Activated CD4-positive, alpha-beta memory T cell treated with anti-CD3 and anti-CD28 coated beads for 36 hours (primary cell): Measurements from ENCODE around the gene FBXL17. TPM values are rescaled to one million over a fixed set of nuclear protein-coding genes. Genes with fewer than 3 reads are reported as not detected.
"Not testable (repeated sequence)": the region's sequence is repeated elsewhere in the genome, so short reads cannot be mapped to it uniquely, and the experiment has no call there.

Experiments
- CTCF ChIA-PET: fragments of 350-600 bp; sonication (Branson Sonifier 250); formaldehyde crosslinking; loops from one replicate; lab custom pipeline; 2021; ENCODE audit warnings: antibody characterized with exemption, inconsistent platforms; lab: Charles Lee
- POLR2A ChIA-PET: fragments of 350-600 bp; sonication (Branson Sonifier 250); formaldehyde crosslinking; loops from one replicate; lab custom pipeline; 2021; ENCODE audit warnings: antibody characterized with exemption; lab: Charles Lee
- DNase-seq: peaks from one replicate; pipeline ENCODE4 v3.0.0-alpha.2; 2020
- H3K27ac Mint-ChIP-seq: one replicate; pipeline ENCODE4 v1.8.0; 2021; ENCODE audit warnings: mixed read lengths
- H3K27me3 Mint-ChIP-seq: one replicate; pipeline ENCODE4 v1.8.0; 2021; ENCODE audit warnings: mixed read lengths
- H3K36me3 Mint-ChIP-seq: one replicate; pipeline ENCODE4 v1.8.0; 2021; ENCODE audit warnings: mixed read lengths
- H3K4me1 Mint-ChIP-seq: one replicate; pipeline ENCODE4 v1.8.0; 2021; ENCODE audit warnings: low read depth, mixed read lengths
- H3K4me3 Mint-ChIP-seq: one replicate; pipeline ENCODE4 v1.8.0; 2021; ENCODE audit warnings: mild to moderate bottlenecking, mixed read lengths
- H3K9me3 Mint-ChIP-seq: one replicate; pipeline ENCODE4 v1.8.0; 2021; ENCODE audit warnings: mixed read lengths
- intact Hi-C: fragments of 100-400 bp; cut with micrococcal nuclease; formaldehyde crosslinking; loops from one replicate; pipeline ENCODE4 v1.15.1; 2023
- total RNA-seq, 2 experiments: library from RNA; stranded (reverse); gene quantifications; one replicate each; pipeline ENCODE4 v1.2.3, GENCODE V29; 2021

FBXL17 gene
- total RNA-seq, 2 experiments from 2014 or later: 5.5 to 6.7 TPM

DNA sequence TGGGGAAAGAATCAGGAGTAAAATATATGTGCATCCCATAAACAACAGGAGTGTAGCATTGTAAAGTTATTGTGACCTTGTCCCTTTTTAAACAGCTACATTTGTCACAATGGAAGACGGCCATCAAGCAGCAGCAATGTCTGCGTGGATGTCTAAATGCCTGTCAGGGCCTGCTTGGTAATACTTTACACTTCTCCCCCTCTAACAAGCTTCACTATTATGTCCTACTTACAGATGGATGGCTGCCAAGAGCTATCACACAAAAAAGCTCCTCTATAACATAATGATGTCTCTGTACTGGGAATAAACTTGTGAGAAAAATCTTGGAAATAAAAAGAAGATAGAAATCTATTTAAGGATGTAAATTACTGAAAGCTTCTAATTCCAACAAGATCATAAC is 213.0 kb downstream of the FBXL17 start:
- H3K27me3 Mint-ChIP-seq: no peaks in the 10 kb centered on the region
- no peak for DNase-seq
- no peaks in the 10 kb centered on the region for H3K36me3 Mint-ChIP-seq
- ChIA-PET CTCF (no interaction called here), POLR2A (no interaction called here)
- H3K9me3 Mint-ChIP-seq: no peaks in the 10 kb centered on the region
- intact Hi-C loops: no loop called here
- no peak overlapping the region for H3K27ac Mint-ChIP-seq
- H3K4me1 Mint-ChIP-seq: no peaks in the 10 kb centered on the region
- no peak overlapping the region for H3K4me3 Mint-ChIP-seq

- Mint-ChIP-seq H3K27me3 (no peaks in the 10 kb centered on the region), H3K9me3 (no peaks in the 10 kb centered on the region), H3K27ac (no peak overlapping the region), H3K36me3 (no peaks in the 10 kb centered on the region), H3K4me1 (no peaks in the 10 kb centered on the region), H3K4me3 (no peak overlapping the region)
- POLR2A ChIA-PET: no interaction called here
- intact Hi-C loops: no loop called here
- no peak for DNase-seq
- CTCF ChIA-PET: no interaction called here
Measured at GRCh38 chr5:108167174-108167573, 214.7 kb downstream of the FBXL17 start.

- Mint-ChIP-seq H3K4me1 (no peaks in the 10 kb centered on the region), H3K27me3 (no peaks in the 10 kb centered on the region), H3K9me3 (no peaks in the 10 kb centered on the region), H3K27ac (no peak overlapping the region), H3K36me3 (peaks cover 4% of the 10 kb centered on the region), H3K4me3 (no peak overlapping the region)
- DNase-seq: no peak
- ChIA-PET POLR2A (no interaction called here), CTCF (no interaction called here)
- intact Hi-C loops: no loop called here
Measured at GRCh38 chr5:108164574-108164973, 217.3 kb downstream of the FBXL17 start.

DNA sequence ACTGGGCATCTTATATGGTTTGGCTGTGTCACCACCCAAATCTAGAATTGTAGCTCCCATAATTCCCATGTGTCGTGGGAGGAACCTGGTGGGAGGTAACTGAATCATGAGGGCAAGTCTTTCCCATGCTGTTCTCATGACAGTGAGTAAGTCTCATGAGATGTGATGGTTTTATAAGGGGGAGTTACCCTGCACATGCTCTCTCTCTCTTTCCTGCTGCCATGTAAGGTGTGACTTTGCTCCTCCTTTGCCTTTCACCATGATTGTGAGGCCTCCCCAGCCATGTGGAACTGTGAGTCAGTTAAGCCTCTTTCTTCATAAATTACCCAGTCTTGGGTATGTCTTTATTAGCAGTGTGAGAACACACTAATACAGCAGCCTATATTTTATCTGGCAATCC is 229.0 kb downstream of the FBXL17 start:
- H3K4me3 Mint-ChIP-seq, H3K9me3 Mint-ChIP-seq, CTCF ChIA-PET, POLR2A ChIA-PET, H3K36me3 Mint-ChIP-seq, H3K4me1 Mint-ChIP-seq, DNase-seq, H3K27ac Mint-ChIP-seq, intact Hi-C loops, H3K27me3 Mint-ChIP-seq: not testable (repeated sequence)

- H3K36me3 Mint-ChIP-seq: peaks cover 10% of the 10 kb centered on the region
Measured at GRCh38 chr5:108149369-108149768, 232.5 kb downstream of the FBXL17 start.

DNA sequence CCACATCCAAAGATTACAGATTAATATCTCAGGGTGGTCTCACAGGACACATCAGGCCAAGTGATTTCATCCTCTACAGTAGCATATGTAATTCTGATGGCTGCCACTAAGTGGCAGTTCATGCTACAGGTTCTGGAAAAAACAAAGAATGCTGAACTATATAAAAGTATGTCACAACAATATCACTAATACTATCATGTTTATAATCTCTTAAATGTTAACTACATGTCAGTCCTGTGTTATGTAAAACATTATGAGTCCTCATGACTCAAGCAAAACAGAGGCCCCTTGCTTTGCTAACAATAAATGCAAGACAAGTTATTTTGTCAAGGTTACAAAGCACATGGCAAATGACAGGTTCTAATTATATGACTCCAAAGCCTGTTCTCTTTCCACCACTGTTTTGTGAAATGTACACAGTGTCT is 233.2 kb downstream of the FBXL17 start:
- ChIA-PET CTCF (interaction anchor here (1.3 to 1.4 kb wide), 2 partner anchors 111 to 197 kb away, joined by 4 to 5 read pairs; no protein-coding TSS in a partner anchor), POLR2A (no interaction called here)
- no peaks in the 10 kb centered on the region for H3K9me3 Mint-ChIP-seq
- peaks cover 4% of the 10 kb centered on the region for H3K4me1 Mint-ChIP-seq
- intact Hi-C loops: loop anchor here (10.0 kb wide), 1 partner anchor 196 kb away; no protein-coding TSS in a partner anchor
- no peak overlapping the region for H3K27ac Mint-ChIP-seq
- H3K36me3 Mint-ChIP-seq: peaks cover 6% of the 10 kb centered on the region
- DNase-seq: no peak
- H3K4me3 Mint-ChIP-seq: no peak overlapping the region
- no peaks in the 10 kb centered on the region for H3K27me3 Mint-ChIP-seq

More at GRCh38 chr5:108149369-108149768, 232.5 kb downstream of the FBXL17 start:
- no peak for DNase-seq
- ChIA-PET CTCF (interaction anchor here (1.3 to 1.4 kb wide), 2 partner anchors 111 to 196 kb away, joined by 4 to 5 read pairs; no protein-coding TSS in a partner anchor), POLR2A (no interaction called here)
- H3K27ac Mint-ChIP-seq: no peak overlapping the region
- peaks cover 4% of the 10 kb centered on the region for H3K4me1 Mint-ChIP-seq
- H3K27me3 Mint-ChIP-seq: no peaks in the 10 kb centered on the region
- no peak overlapping the region for H3K4me3 Mint-ChIP-seq
- H3K9me3 Mint-ChIP-seq: no peaks in the 10 kb centered on the region
- intact Hi-C loops: loop anchor here (10.0 kb wide), 1 partner anchor 195 kb away; no protein-coding TSS in a partner anchor

DNA sequence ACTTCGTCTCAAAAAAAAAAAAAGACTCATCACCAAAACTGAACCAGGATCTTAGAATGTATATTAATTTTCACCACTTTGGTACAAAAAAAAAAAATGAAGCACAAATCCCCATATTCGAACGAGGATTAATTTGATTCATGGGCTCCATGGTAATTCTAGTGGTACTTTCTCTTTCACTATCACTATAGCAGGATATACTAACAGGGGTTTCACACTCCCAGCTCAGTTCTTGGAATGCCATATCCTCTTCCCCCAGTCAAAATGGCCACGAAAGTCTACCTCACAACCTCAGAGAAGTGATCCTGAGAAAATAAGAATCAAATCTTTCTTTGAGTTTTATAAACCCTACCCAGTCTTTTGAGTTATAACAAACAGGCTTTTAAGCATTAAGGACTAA is 235.7 kb downstream of the FBXL17 start:
- no peak overlapping the region for H3K4me3 Mint-ChIP-seq

DNA sequence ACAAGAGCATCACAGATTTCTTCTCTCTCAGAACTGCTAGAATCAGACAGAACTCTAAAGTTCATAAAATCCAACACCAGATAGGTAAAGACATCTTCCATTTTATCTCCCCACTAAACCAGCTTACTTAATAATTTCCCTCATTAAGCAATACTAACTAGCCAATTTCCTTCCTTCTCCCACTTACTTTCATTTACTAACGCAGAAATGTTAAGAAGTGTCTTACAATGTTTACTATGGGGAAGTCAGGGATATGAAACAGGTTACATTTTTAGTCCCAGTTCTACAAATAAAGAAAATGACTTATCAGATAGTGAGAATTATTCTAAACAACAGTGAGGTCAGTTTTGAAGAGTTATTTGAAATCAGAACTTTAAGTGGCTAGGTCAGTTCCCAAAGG is 236.5 kb downstream of the FBXL17 start:
- peaks cover 4% of the 10 kb centered on the region for H3K4me1 Mint-ChIP-seq
- ChIA-PET POLR2A (no interaction called here), CTCF (no interaction called here)
- intact Hi-C loops: loop anchor here (10.0 kb wide), 1 partner anchor 199 kb away; no protein-coding TSS in a partner anchor
- DNase-seq: no peak
- H3K27ac Mint-ChIP-seq: no peak overlapping the region
- H3K9me3 Mint-ChIP-seq: no peaks in the 10 kb centered on the region
- H3K4me3 Mint-ChIP-seq: no peak overlapping the region
- no peaks in the 10 kb centered on the region for H3K27me3 Mint-ChIP-seq
- peaks cover 6% of the 10 kb centered on the region for H3K36me3 Mint-ChIP-seq

More for the DNA sequence above, 235.7 kb downstream of the FBXL17 start:
- intact Hi-C loops: loop anchor here (10.0 kb wide), 1 partner anchor 199 kb away; no protein-coding TSS in a partner anchor
- Mint-ChIP-seq H3K27ac (no peak overlapping the region), H3K36me3 (peaks cover 6% of the 10 kb centered on the region), H3K9me3 (no peaks in the 10 kb centered on the region), H3K27me3 (no peaks in the 10 kb centered on the region), H3K4me1 (peaks cover 4% of the 10 kb centered on the region)
- ChIA-PET POLR2A (no interaction called here), CTCF (no interaction called here)
- no peak for DNase-seq

DNA sequence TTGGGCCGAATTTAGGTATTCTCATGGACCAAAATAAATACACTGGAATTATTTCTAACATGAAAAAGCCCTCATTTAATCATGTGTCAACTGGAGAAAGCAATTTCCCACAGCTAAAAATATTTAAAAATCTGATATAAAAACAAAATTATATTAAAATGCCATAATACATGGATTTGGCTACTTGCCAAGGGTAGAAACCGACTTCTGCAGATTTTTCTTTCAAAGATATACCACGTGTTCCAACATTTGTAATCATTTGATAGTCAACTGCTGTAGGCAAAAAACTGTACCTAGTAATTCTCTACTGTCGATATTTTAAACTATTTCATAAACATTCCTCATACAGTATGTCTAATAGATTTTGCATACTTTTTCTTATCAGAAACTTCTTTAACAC is 237.6 kb downstream of the FBXL17 start:
- Mint-ChIP-seq H3K27me3 (no peaks in the 10 kb centered on the region), H3K4me3 (no peak overlapping the region), H3K36me3 (peaks cover 6% of the 10 kb centered on the region), H3K9me3 (no peaks in the 10 kb centered on the region), H3K27ac (no peak overlapping the region), H3K4me1 (peaks cover 4% of the 10 kb centered on the region)
- CTCF ChIA-PET: interaction anchor here (1.0 kb wide), 1 partner anchor 117 kb away, joined by 5 read pairs; no protein-coding TSS in a partner anchor
- no peak for DNase-seq
- POLR2A ChIA-PET: no interaction called here
- intact Hi-C loops: loop anchor here (10.0 kb wide), 1 partner anchor 200 kb away; no protein-coding TSS in a partner anchor

GRCh38 chr5:108143581-108143980 is 238.3 kb downstream of the FBXL17 start:
- DNase-seq: no peak
- ChIA-PET POLR2A (no interaction called here), CTCF (interaction anchor here (0.6 to 1.0 kb wide), 2 partner anchors 17 to 117 kb away, joined by 5 read pairs; no protein-coding TSS in a partner anchor)
- H3K4me3 Mint-ChIP-seq: no peak overlapping the region
- H3K27me3 Mint-ChIP-seq: no peaks in the 10 kb centered on the region
- intact Hi-C loops: loop anchor here (10.0 kb wide), 1 partner anchor 201 kb away; no protein-coding TSS in a partner anchor
- H3K9me3 Mint-ChIP-seq: no peaks in the 10 kb centered on the region
- no peak overlapping the region for H3K27ac Mint-ChIP-seq
- peaks cover 4% of the 10 kb centered on the region for H3K4me1 Mint-ChIP-seq
- peaks cover 6% of the 10 kb centered on the region for H3K36me3 Mint-ChIP-seq

DNA sequence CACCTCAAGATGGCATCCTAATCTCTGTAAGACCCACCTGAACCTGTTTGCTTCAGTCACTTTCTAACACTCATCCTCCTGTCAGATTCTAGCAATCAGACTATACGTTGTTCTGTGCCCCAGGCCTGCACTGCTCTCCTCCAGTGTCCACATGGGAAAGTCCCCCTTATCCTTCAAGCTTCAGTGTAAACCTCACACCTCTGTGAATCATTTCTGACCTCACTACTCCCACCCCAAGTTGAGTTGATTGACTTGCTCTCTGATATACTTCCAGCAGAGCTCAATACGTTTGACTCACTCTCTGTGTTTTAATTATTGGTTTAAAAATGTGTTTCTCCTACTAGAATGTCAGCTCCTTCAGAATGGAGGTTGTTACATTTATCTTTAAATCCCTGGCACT is 240.2 kb downstream of the FBXL17 start:
- CTCF ChIA-PET: no interaction called here

GRCh38 chr5:108136493-108136892 is 245.4 kb downstream of the FBXL17 start:
- no peak overlapping the region for H3K4me3 Mint-ChIP-seq
- ChIA-PET CTCF (no interaction called here), POLR2A (no interaction called here)
- intact Hi-C loops: no loop called here
- no peak for DNase-seq
- H3K27me3 Mint-ChIP-seq: no peaks in the 10 kb centered on the region
- H3K9me3 Mint-ChIP-seq: no peaks in the 10 kb centered on the region
- H3K4me1 Mint-ChIP-seq: no peaks in the 10 kb centered on the region
- no peaks in the 10 kb centered on the region for H3K36me3 Mint-ChIP-seq
- H3K27ac Mint-ChIP-seq: no peak overlapping the region

More for the DNA sequence above, 240.2 kb downstream of the FBXL17 start:
- H3K27ac Mint-ChIP-seq: no peak overlapping the region
- peaks cover 4% of the 10 kb centered on the region for H3K4me1 Mint-ChIP-seq
- intact Hi-C loops: loop anchor here (10.0 kb wide), 1 partner anchor 203 kb away; no protein-coding TSS in a partner anchor
- no peaks in the 10 kb centered on the region for H3K9me3 Mint-ChIP-seq
- peaks cover 6% of the 10 kb centered on the region for H3K36me3 Mint-ChIP-seq
- no peak for DNase-seq
- H3K27me3 Mint-ChIP-seq: no peaks in the 10 kb centered on the region
- POLR2A ChIA-PET: no interaction called here
- no peak overlapping the region for H3K4me3 Mint-ChIP-seq

- ChIA-PET POLR2A (no interaction called here), CTCF (no interaction called here)
- intact Hi-C loops: no loop called here
- no peaks in the 10 kb centered on the region for H3K27me3 Mint-ChIP-seq
- no peak for DNase-seq
- H3K27ac Mint-ChIP-seq: no peak overlapping the region
- no peaks in the 10 kb centered on the region for H3K36me3 Mint-ChIP-seq
- H3K4me1 Mint-ChIP-seq: no peaks in the 10 kb centered on the region
- H3K9me3 Mint-ChIP-seq: no peaks in the 10 kb centered on the region
- H3K4me3 Mint-ChIP-seq: no peak overlapping the region
Measured at GRCh38 chr5:108129129-108129528, 252.8 kb downstream of the FBXL17 start.
